GM19468 (cell line): Measurements from ENCODE around the gene PPP1R1C.
"Not testable (repeated sequence)": the region's sequence is repeated elsewhere in the genome, so short reads cannot be mapped to it uniquely, and the experiment has no call there.

Experiments
- ATAC-seq: cut with Tn5 transposase; IDR thresholded peaks from one replicate; pipeline ENCODE4 v1.9.1; 2021; ENCODE audit warnings: mild to moderate bottlenecking, moderate library complexity, moderate number of reproducible peaks; ENCODE audit not compliant: unreplicated experiment; ENCODE audit errors: extremely low read depth

The PPP1R1C gene

GRCh38 chr2:182004945-182005520 is 19.4 kb downstream of the PPP1R1C start:
- no peak for ATAC-seq

DNA sequence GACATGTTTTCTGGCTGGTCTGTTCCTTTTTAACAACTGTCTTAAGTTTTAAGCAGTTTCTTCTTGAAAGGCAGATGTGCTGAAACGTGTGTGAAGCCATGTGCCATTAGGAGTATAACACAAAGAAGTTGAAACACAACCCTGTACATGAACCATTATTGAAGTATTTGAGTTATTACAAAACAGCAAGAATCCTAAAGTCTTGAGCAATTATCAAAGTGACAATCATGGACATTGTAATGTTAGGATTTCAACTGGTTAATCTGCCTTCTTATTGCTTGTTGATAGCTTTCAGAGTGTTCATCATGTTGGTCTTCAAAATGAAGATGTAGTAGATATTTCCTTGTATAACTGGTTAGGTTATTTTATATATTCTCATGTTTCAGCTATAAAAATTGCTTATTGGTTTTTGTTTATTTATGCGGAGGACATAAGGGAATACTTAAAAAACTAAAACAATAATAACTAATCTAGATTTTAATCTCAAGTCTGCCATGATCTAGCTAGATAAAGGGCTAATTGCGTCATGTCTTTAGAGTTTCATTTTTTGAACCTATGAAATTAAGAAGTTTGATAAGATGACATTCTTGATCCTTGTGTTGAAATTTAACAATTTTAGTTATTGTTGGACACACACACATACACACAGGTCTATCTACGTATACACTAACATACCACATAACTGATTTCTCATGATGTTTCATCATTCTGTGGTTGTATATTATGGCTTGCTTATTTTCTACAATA is 21.1 kb downstream of the PPP1R1C start:
- no peak for ATAC-seq

GRCh38 chr2:182014284-182014683 is 28.6 kb downstream of the PPP1R1C start:
- no peak for ATAC-seq

DNA sequence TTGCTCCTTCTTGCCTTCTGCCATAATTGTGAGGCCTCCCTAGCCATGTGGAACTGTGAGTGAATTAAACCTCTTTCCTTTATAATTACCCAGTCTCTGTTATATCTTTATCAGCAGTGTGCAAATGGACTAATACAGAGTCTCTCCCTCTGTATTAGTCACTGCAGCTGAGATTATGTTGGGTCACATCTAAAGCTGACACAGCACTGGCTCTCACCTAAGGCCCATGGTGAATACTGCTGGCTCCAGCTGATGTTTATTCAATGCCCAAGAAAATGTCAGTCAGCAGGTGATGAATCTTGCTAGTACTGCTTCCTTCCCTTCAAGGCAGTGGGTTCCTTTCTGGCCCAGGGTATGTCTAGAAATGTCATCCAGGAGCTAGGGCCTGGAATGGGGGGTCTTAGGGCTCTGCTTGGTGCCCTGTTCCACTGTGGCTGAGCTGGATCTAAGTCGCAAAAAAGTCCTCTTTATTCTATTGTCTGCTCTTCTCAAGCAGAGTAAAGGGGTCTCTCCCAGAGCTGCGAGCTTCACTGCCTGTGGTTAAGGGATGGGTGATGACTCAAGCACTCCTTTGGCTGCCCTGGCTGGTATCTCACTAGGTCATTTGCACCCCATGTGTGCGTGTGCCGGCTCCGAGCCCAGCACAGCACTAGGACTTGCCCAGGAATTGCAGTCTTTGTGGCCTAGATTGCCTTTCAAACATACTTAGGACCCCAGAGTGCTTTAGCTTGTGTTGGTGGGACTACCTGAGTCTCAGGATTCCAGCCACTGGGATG is 29.9 kb downstream of the PPP1R1C start:
- no peak for ATAC-seq

DNA sequence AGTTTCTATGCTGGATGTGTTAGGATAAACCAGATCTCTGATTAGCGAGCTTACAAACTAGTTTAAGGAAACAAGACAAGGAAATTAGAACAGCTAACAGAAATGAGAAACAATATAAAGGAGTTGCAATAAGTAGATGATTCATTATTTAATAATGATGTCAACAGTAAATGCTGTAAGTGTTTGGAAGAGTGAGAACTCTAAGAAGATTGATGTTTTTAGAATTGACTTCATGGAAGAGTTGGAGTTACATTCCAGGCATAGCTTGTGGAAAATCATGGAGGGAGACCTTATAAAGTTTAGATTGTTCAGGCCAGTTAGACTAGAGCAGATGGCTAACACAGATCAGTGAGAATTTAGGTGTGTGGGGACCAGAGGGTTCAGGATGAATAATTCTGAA is 32.6 kb downstream of the PPP1R1C start:
- no peak for ATAC-seq

DNA sequence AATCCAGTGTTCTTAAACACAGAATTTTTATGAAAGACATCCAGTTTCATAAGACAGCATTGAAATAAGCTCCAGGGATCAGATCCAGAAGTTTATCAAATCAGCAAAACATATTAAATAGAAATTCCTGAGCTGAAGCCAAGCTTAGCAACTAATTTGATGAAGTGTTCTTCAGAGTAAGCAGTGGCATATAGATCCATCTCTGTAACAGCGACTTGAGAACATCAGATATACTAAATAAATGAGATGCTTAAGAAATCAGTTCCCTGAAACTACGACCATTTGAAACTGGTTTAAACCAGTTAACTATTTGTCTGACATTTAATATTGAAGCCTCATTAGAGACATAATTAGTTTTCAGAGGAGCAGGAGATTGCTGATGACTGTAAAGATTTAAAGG is 34.1 kb downstream of the PPP1R1C start:
- ATAC-seq = no peak

DNA sequence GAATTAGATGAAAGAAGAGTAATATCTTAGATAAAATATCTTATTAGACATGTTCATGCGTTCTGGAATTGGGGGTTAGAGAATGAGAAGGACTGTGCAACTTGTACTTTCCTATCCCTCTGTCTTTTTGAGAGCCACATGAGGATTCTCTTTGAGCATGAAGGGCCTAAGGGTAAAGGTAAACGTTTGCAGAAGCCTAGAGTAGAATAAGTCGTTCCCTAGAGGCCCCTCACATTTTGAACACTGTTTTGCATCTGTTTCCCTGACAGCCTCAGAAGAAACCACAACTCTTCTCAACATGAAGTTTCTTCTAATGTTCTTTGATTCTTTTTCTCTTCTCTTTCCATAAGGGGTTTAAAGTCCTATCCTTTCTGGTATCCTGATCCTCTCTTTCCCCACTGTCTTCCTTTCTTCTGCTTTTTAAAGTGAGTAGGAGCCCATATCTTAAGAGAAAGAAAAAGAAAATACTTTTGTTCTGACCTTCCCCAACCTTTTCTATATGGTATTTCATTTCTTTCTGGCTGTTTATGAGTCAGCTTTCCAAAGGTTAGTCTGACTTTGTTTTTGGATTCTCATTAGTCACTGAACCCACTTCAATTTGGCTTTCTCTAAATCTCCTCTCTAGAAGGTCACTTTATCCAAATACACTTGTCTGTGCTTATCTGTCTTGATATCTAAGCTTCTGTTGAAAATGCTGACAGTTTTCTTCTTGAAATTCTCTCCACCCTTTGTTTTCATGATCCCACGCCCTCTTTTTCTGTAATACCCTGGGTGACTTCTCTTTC is 34.8 kb downstream of the PPP1R1C start:
- ATAC-seq = no peak

- ATAC-seq = no peak
These were observed 37.6 kb downstream of the PPP1R1C start for GRCh38 chr2:182023235-182023634.

DNA sequence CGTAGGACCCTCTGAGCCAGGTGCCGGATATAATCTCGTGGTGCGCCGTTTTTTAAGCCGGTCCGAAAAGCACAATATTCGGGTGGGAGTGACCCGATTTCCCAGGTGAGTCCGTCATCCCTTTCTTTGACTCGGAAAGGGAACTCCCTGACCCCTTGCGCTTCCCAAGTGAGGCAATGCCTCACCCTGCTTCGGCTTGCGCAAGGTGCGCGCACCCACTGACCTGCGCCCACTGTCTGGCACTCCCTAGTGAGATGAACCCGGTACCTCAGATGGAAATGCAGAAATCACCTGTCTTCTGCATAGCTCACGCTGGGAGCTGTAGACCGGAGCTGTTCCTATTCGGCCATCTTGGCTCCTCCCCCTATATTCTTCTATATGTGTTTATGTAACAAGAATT is 45.2 kb downstream of the PPP1R1C start:
- ATAC-seq = not testable (repeated sequence)

GRCh38 chr2:182031956-182032355 is 46.3 kb downstream of the PPP1R1C start:
- no peak for ATAC-seq

GRCh38 chr2:182033449-182033848 is 47.8 kb downstream of the PPP1R1C start:
- ATAC-seq = no peak

- ATAC-seq = no peak
These were observed 52.9 kb downstream of the PPP1R1C start for GRCh38 chr2:182038576-182038975.

- no peak for ATAC-seq
These were observed 57.4 kb downstream of the PPP1R1C start for GRCh38 chr2:182043021-182043420.

GRCh38 chr2:182043861-182044260 is 58.2 kb downstream of the PPP1R1C start:
- no peak for ATAC-seq

DNA sequence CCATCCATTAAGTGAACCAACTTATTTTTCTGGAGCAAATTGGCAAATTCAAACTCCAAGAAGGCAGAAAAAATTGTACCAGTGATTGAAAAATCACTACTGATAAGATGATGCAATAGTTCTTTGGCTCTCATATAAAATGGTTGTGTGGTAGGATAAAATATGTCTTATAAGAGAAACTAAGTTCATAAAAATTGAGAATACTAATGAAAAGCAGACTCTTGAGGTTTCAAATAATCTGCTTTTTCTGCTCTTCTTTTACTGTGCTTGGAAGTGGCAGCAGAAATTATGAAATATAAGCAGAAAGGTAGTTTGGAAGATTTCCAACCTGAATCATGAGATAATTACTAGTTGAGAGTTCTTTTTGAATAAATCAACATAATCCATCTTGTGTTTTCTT is 61.9 kb downstream of the PPP1R1C start:
- ATAC-seq = no peak

GRCh38 chr2:182048088-182048487 is 62.4 kb downstream of the PPP1R1C start:
- ATAC-seq = peak; percentile 57

- no peak for ATAC-seq
These were observed 63.0 kb downstream of the PPP1R1C start for GRCh38 chr2:182048621-182049020.

- ATAC-seq = no peak
These were observed 63.9 kb downstream of the PPP1R1C start for GRCh38 chr2:182049372-182050148.

DNA sequence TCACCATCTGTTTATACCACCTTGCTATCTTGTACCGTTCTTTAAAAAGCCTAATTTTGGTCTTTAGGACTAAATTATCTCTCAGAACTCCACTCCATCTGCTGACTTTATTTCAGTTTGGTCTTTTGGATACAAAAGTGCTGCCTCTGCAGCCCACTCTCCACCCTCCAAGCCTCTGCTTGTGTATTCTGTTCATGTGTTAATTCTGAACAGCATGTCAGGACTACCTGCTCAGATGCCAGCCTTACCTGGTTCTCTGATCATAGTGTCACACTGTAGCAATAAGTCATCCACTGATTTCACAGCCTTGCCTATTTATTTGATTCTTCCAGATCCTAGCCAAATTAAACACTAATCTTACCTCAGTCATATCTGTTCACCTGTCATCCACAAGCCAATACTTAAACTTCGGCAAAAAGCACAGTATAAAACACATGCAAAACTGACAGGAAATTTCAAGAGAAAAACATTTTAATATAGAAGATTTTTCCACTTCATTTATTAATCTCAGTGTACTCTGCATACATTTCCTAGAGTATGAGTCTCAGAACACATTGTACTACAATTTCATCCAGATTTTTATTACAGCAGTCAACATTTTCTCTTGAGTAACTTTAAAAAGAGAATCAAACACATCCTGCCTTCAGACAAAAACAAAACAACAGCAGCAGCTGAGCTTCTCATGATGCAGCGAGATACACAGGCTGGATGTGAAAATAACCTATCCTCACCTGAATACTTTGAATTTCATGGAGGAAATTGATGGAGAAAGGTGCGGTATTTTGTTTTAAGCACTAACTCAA is 64.9 kb downstream of the PPP1R1C start:
- no peak for ATAC-seq
